ENCODE measurements around the gene COLEC12. TPM values are rescaled to one million over a fixed set of nuclear protein-coding genes. Genes with fewer than 3 reads are reported as not detected.

Gene COLEC12
- polyA plus RNA-seq, 1 donor (not counting 4 experiments of a cell fraction or from before 2014, with no cell fraction given): not detected

- dilution Hi-C loops (cut with MboI; ENCODE audit: extremely low pct_ligation_motif_present, low sequenced_read_pairs): no loop called here
- Histone ChIP-seq H2AFZ (ENCODE audit: control insufficient read depth, low read length) (peak overlapping the region; percentile 40), H3K9ac (ENCODE audit: control insufficient read depth, extremely low read depth, insufficient read depth, low read length) (no peak overlapping the region), H3K79me2 (ENCODE audit: control insufficient read depth, insufficient read depth, low read length) (no peaks in the 10 kb centered on the region), H3K36me3 (ENCODE audit: control insufficient read depth in 2 of 2, extremely low read depth in 1 of 2, insufficient read depth in 2 of 2, low read length in 2 of 2) (no peaks in the 10 kb centered on the region), H3K4me1 (ENCODE audit: control insufficient read depth, extremely low read depth, insufficient read depth, low read length) (peaks cover 21% of the 10 kb centered on the region), H3K4me2 (ENCODE audit: control insufficient read depth, extremely low read depth, insufficient read depth, low read depth, low read length) (peak overlapping the region; percentile 58), H3K9me3 (ENCODE audit: control insufficient read depth, low read depth, low read length) (no peaks in the 10 kb centered on the region), H3K4me3 (ENCODE audit: control insufficient read depth in 2 of 3, extremely low read depth in 1 of 3, insufficient read depth in 2 of 3, low read depth in 1 of 3, low read length in 3 of 3) (peak overlapping the region in 2 of 3 experiments; percentile 7 to 13), H3K27ac (ENCODE audit: control insufficient read depth, insufficient read depth, low read length) (peak overlapping the region; percentile 32), H3K9me1 (ENCODE audit: control insufficient read depth, extremely low read depth, insufficient read depth, low read length) (no peaks in the 10 kb centered on the region), H4K20me1 (ENCODE audit: control insufficient read depth, extremely low read depth, insufficient read depth, low read length) (no peaks in the 10 kb centered on the region), H3K27me3 (ENCODE audit: control insufficient read depth, extremely low read depth, insufficient read depth, low read length) (no peaks in the 10 kb centered on the region)
- TF ChIP-seq, protein P1, sequence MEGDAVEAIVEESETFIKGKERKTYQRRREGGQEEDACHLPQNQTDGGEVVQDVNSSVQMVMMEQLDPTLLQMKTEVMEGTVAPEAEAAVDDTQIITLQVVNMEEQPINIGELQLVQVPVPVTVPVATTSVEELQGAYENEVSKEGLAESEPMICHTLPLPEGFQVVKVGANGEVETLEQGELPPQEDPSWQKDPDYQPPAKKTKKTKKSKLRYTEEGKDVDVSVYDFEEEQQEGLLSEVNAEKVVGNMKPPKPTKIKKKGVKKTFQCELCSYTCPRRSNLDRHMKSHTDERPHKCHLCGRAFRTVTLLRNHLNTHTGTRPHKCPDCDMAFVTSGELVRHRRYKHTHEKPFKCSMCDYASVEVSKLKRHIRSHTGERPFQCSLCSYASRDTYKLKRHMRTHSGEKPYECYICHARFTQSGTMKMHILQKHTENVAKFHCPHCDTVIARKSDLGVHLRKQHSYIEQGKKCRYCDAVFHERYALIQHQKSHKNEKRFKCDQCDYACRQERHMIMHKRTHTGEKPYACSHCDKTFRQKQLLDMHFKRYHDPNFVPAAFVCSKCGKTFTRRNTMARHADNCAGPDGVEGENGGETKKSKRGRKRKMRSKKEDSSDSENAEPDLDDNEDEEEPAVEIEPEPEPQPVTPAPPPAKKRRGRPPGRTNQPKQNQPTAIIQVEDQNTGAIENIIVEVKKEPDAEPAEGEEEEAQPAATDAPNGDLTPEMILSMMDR (optimal IDR thresholded peaks at IDR 0.05 in 1 of 3, IDR thresholded peaks at IDR 0.05 in 1 of 3, conservative IDR thresholded peaks at IDR 0.05 in 1 of 3; ENCODE audit: extremely low read depth in 1 of 3, insufficient read depth in 2 of 3, low read length in 3 of 3): no peak
- TF ChIP-seq EZH2 (IDR thresholded peaks at IDR 0.05; ENCODE audit: low read length): no peak
- peak; percentile 23 for DNase-seq (ENCODE audit: low read depth, low spot score)
- peak; percentile 79 for FAIRE-seq
Observed at GRCh38 chr18:415617-416612, 84.6 kb downstream of the COLEC12 start.

DNA sequence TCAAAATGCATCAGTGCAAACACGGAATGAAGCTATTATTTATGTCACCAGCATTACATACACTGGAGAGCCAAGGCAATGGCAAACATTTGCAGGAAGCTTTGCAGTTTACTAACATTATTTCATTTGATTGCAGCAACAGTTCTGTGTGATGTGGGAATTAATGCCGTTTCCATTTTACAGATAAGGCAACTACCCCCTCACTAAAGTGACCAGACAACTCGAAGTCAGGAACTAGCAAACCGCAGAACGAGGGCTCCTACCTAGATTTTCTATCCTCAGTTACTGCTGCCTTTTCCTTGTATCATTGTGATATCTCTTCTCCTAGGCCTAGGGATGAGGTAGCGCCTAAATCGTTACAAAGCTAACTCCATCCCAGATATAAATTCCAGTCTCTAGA, 85.5 kb downstream of the COLEC12 start:
- TF ChIP-seq EZH2 (IDR thresholded peaks at IDR 0.05; ENCODE audit: low read length): no peak
- TF ChIP-seq, protein P1 (optimal IDR thresholded peaks at IDR 0.05 in 1 of 3, IDR thresholded peaks at IDR 0.05 in 1 of 3, conservative IDR thresholded peaks at IDR 0.05 in 1 of 3; ENCODE audit: extremely low read depth in 1 of 3, insufficient read depth in 2 of 3, low read length in 3 of 3): no peak
- no peaks in the 10 kb centered on the region for H3K27me3 ChIP-seq (ENCODE audit: control insufficient read depth, extremely low read depth, insufficient read depth, low read length)
- H2AFZ ChIP-seq (ENCODE audit: control insufficient read depth, low read length): no peak overlapping the region
- H4K20me1 ChIP-seq (ENCODE audit: control insufficient read depth, extremely low read depth, insufficient read depth, low read length): no peaks in the 10 kb centered on the region
- dilution Hi-C loops (cut with MboI; ENCODE audit: extremely low pct_ligation_motif_present, low sequenced_read_pairs): no loop called here
- no peak for DNase-seq (ENCODE audit: low read depth, low spot score)
- FAIRE-seq: no peak
- no peaks in the 10 kb centered on the region for H3K9me1 ChIP-seq (ENCODE audit: control insufficient read depth, extremely low read depth, insufficient read depth, low read length)
- H3K27ac ChIP-seq (ENCODE audit: control insufficient read depth, insufficient read depth, low read length): no peak overlapping the region
- H3K9ac ChIP-seq (ENCODE audit: control insufficient read depth, extremely low read depth, insufficient read depth, low read length): no peak overlapping the region
- no peaks in the 10 kb centered on the region for H3K36me3 ChIP-seq (ENCODE audit: control insufficient read depth in 2 of 2, extremely low read depth in 1 of 2, insufficient read depth in 2 of 2, low read length in 2 of 2)
- H3K4me3 ChIP-seq (ENCODE audit: control insufficient read depth in 2 of 3, extremely low read depth in 1 of 3, insufficient read depth in 2 of 3, low read depth in 1 of 3, low read length in 3 of 3): no peak overlapping the region
- no peaks in the 10 kb centered on the region for H3K9me3 ChIP-seq (ENCODE audit: control insufficient read depth, low read depth, low read length)
- no peaks in the 10 kb centered on the region for H3K79me2 ChIP-seq (ENCODE audit: control insufficient read depth, insufficient read depth, low read length)
- no peak overlapping the region for H3K4me2 ChIP-seq (ENCODE audit: control insufficient read depth, extremely low read depth, insufficient read depth, low read depth, low read length)
- H3K4me1 ChIP-seq (ENCODE audit: control insufficient read depth, extremely low read depth, insufficient read depth, low read length): peaks cover 18% of the 10 kb centered on the region

Data from keratinocyte (primary cell).